ENCODE measurements around the gene CNGA4.
A peak's percentile ranks its signal among the peaks of the same experiment; 100 is the strongest.

Gene CNGA4, protein sequence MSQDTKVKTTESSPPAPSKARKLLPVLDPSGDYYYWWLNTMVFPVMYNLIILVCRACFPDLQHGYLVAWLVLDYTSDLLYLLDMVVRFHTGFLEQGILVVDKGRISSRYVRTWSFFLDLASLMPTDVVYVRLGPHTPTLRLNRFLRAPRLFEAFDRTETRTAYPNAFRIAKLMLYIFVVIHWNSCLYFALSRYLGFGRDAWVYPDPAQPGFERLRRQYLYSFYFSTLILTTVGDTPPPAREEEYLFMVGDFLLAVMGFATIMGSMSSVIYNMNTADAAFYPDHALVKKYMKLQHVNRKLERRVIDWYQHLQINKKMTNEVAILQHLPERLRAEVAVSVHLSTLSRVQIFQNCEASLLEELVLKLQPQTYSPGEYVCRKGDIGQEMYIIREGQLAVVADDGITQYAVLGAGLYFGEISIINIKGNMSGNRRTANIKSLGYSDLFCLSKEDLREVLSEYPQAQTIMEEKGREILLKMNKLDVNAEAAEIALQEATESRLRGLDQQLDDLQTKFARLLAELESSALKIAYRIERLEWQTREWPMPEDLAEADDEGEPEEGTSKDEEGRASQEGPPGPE

GRCh38 chr11:6238902-6239301 is at the start of gene CNGA4:
TSS of gene CNGA4 (plus strand) at chr11:6239089. CDS start at chr11:6239207, 118 bp downstream.
- DNase-seq (ENCODE audit: low spot score): no peak

DNA sequence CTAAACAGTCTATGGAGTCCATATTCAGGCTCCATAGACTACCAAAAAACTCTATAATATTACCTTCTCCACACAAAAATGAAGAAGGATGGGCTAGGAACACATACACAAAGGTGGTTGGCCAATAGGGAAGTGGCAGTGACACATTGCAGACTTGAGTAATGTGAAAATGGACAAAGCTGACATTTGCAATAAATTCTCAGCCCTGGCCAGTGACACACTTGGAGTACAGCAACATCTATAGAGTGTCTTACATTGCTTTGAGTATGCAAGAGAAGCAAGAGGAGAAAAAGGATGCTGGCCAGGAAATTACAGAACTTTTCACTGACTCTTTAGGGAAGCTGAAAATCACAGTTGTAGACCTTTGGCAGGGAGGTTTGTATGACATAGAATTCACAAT is 47.1 kb upstream of the CNGA4 start:
- DNase-seq (ENCODE audit: low spot score): no peak

GRCh38 chr11:6194065-6194581 is 44.8 kb upstream of the CNGA4 start:
- DNase-seq (ENCODE audit: low spot score): no peak

DNA sequence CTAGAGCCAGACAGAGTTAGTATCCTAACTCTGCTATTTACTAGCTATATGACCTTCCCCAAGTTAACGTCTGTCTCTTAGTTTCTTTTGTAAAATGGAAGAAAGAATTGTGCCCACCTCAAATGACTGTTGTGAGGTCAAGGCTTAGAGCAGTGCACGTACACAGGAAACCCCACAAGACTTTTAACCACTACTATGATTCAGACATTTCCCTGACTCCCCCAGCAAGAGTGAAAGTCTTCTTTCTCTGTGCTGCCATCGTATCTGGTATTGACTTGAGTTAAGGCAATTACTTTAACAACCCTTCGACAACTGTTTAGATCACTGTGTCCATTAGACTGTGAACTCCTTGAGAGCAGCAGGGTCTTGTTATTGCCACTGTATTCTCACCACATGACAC is 42.5 kb upstream of the CNGA4 start:
- DNase-seq (ENCODE audit: low spot score): no peak

DNA sequence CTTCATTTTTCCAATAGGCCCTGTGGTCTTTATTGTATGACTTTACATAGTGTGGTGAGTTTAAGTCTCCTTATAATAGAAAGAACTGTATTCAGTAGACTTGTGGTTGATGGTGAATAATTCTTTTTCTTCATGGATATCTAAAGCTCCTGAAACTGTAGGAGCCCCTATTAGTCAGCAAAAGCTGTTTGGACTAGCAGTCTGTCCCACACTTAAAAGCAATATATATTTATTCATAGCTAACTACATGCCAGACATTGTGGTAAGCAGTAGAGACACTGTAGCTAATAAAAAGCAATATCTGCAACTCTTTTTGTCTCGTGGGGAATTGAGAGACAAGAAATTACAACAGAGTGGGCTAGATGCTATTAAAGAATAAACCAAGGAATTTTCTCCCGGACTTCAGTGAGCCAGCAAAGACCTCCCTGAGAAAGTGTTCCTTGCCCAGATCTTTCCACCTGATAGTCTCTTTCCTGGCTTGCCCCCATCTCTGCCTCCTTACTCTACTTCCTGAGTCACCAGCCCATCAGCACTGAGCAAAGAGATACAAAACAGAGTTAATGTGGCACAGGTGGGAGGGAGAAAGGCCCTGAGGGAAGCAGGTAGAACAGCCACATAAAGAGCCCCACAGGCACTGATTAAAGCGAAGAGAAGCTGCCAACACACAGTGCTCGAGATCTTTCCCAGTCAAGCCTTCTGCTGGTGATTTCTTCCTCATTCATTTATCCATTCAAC is 41.3 kb upstream of the CNGA4 start:
- no peak for DNase-seq (ENCODE audit: low spot score)

GRCh38 chr11:6199174-6199810 is 39.6 kb upstream of the CNGA4 start, which contains the start of gene OR52W1:
TSS of gene OR52W1 (plus strand) at chr11:6199224. CDS start at chr11:6199224, 0 bp downstream.
- no peak for DNase-seq (ENCODE audit: low spot score)

DNA sequence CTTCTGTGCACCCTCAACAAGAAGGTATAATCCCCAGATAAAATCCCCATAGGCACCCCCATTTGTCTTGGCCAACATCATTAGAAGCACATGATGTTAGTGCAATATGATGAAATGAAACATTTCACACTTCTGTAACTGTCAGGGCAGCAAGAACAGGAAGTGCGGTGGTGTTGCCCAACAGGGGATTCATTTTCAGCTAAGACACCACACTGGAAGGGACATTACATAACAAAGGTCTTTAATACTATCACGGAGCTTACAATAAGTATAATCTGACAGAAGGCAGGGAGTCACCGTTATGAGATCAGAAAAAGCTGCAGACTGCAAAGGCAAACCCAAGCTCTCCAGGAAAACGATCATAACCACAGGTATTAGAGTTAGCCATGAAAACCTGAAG is 37.9 kb upstream of the CNGA4 start:
- no peak for DNase-seq (ENCODE audit: low spot score)

DNA sequence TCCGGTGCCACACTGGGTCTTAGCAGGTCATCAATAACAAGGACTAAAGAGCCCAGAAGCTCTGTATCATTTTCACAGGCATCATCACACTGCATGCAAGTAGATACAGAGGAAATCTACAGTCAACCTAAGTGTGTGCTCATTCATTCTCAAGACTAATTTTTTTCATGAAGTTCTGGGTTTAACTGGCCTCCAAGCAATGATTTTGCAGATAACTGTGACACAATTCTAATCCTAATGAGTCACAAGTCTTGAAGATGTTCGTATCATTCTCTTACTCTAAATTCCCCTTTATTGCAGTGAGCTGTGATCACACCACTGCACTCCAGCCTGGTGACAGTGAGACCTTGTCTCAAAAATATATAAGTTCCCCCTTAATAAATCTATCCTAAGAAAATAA is 37.4 kb upstream of the CNGA4 start:
- DNase-seq (ENCODE audit: low spot score): peak; percentile 33

DNA sequence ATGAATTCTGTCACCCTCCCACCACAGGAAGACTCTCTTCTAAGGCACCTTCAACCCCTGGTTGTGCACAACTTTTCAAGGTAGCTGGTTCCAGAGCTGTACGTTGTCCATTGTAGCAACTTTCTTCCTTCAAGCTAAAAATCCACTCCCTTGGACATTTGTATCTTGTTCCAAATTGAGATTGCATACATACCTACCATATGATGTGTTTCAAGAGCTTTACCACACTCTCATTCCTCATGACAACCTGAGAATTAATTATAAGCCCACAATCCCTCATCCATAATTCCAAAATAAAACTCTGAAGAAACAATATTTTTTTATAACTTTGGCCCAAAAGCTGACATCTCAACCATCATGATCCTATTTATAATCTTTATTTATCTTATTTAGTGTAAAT is 36.8 kb upstream of the CNGA4 start:
- peak; percentile 18 for DNase-seq (ENCODE audit: low spot score)

- DNase-seq (ENCODE audit: low spot score): no peak
These were observed 35.6 kb upstream of the CNGA4 start for GRCh38 chr11:6203327-6203726.

DNA sequence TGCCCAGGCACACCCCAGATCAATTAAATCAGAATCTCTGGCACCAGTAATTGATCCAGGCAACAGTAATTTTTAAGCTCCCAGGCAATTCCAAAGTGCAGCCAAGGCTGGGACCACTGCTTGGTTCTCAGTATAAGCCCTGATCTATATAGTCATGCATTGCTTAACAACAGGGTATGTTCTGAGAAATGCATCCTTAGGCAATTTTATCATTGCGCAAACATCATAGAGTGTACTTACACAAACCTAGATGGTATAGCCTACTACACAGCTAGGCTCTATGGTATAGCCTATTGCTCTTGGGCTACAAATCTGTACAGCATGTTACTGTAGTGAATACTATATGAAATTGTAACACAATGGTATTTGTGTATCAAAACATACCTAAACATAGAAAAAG is 34.2 kb upstream of the CNGA4 start:
- DNase-seq (ENCODE audit: low spot score): no peak

DNA sequence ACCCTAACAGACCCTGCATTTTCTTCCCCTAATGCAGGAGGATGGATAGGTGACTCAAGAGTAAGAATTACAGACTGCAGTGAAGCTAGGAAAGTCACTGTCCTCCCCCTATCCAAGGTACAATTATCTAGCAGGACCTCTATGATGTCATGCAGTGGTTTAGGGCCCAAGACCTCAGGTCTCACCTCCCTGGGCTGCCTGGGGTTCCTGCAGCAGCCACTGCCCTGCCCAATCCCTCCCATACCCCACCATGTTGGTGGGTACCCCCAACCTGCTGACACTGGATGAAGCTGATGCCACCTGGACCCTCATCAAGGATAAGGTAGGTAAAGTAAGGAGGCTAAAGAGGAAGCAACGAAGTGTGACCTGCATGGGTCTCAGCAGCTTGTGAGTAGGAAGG is 33.5 kb upstream of the CNGA4 start, which contains the start of gene C11orf42:
Gene C11orf42 (plus strand): TSS at position 192 of the 400 bp plus-strand sequence. CDS start 59 bp downstream, at position 251.
- no peak for DNase-seq (ENCODE audit: low spot score)

DNA sequence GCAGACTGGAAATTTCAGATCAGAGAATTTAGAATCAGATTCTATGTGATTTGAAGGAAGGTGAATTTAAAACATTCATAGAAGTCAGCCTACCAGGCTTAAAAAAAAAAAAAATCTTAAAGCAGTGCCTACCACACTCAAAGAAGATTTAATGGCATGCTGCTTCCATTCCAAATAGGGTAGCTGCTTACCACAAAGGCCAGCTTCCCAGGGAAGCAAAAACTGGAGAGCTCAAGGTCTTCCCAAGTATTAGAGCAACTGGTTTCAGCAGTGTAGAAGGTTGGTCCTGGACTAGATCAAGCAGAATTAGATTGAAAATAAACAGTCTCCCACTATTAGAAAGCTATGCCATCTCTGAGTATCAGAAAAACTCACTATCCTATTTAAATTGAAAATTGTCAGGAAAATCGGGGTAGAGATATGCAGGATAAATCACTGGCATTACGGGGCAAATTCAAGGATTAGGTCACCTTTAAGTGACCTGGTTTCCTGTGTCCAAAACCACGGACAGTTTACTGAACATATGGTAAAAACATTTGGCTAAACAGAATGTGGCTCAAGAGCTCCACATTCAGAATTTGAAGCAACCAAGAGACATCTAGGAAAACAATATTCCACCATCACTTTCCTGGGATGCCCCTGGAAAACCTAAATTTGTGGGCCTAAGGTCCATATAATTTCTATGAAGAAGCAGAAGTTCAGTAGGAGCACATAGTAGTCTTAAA is 32.3 kb upstream of the CNGA4 start:
- DNase-seq (ENCODE audit: low spot score): no peak

DNA sequence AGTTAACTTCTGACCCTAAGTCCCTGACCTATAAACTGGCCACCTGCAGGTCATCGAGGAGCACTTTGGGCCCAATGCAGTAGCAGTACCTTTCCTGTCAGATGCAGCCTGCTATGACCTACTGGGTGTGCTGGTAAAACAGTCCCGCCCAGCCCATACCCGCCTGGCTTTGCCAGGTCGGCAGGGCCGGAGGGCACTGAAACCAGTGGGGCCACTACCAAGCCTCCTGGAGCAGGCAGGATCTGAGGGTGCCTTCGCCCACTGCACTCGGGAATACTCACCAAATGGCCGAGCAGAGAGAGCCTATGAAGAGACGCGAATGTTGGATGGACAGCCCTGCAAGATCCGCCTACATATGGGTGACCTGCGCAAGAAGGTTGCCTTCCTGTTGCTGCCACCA is 29.1 kb upstream of the CNGA4 start:
- no peak for DNase-seq (ENCODE audit: low spot score)

- DNase-seq (ENCODE audit: low spot score): peak; percentile 62
These were observed 28.5 kb upstream of the CNGA4 start for GRCh38 chr11:6210274-6210955.

- no peak for DNase-seq (ENCODE audit: low spot score)
These were observed 24.4 kb upstream of the CNGA4 start for GRCh38 chr11:6214530-6214929.

GRCh38 chr11:6216501-6216900 is 22.4 kb upstream of the CNGA4 start:
- no peak for DNase-seq (ENCODE audit: low spot score)

- DNase-seq (ENCODE audit: low spot score): no peak
These were observed 21.2 kb upstream of the CNGA4 start for GRCh38 chr11:6217722-6218121.

DNA sequence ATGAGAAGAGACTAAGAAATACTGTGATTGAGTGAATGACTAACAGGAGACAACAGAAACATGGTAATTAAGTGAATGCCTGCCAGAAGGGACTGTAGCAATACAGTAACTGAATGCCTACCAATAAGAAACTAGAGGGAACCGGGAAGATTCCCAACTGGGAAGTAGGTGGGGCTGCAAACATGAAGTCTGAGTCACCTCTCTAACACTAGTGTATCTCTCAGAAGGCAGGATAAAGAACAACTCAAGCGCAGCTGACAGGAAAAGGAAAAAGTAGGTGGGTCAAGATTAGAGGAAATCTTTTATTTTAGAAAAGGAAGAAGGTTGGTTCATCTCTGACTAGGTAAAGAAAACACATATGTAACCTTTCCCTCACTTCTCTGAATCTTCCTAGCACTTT is 19.5 kb upstream of the CNGA4 start:
- peak; percentile 93 for DNase-seq (ENCODE audit: low spot score)

DNA sequence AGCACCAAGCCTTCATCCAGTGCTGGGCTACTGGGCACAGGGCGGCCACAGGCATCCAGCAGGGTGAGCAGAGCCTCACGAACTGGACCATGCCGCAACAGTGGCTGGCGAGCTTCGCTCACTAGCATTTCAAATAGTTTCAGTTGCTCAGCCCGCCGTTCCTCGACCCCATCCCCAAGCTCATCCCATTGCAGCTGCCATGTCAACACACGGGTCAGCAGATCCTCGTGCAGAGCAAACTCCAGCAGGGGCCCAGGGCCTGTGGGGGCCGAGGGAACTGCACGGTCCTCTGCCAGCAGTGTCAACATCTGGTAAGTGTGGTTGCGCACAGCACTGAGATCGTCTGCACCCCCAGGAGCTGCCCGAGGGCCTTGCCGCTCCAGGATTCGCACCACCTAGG is 15.0 kb upstream of the CNGA4 start:
- DNase-seq (ENCODE audit: low spot score): no peak

DNA sequence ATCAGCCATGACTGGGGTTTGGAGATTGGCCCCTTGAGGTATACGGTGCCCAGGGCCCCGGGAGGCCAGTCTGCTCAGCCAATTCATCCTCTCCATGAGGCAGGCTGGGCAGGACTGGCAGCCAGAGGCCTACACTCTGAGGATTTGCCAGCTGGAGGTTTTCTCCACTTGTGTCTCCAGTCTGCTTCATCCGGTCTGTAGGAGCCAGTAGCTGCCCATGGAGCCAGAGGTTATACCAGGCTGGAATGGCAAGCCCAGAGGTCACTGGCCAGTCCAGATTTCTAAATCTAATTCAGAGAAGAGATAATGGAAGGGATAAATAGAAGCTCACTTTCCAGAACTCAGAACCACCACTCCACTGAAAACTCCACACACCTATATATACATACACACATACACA is 14.5 kb upstream of the CNGA4 start:
- no peak for DNase-seq (ENCODE audit: low spot score)
